WTC11 (cell line): ENCODE results near the gene DGKQ. TPM values are rescaled to one million over a fixed set of nuclear protein-coding genes. Genes with fewer than 3 reads are reported as not detected.

Experiments used
- ATAC-seq: fragments of 200-7000 bp; cut with Tn5 transposase; 2 replicates; pipeline ENCODE4 v1.10.0; 2021; ENCODE audit warnings: mild to moderate bottlenecking, moderate library complexity
- CTCF ChIA-PET: fragments of 300-600 bp; sonication (Branson Sonifier 250); formaldehyde crosslinking; loops from one replicate; lab custom pipeline; 2021; ENCODE audit warnings: antibody characterized with exemption; lab: Charles Lee
- POLR2A ChIA-PET: fragments of 350-600 bp; sonication (Branson Sonifier 250); formaldehyde crosslinking; loops from one replicate; lab custom pipeline; 2021; ENCODE audit warnings: antibody characterized with exemption; lab: Charles Lee
- DNase-seq: peaks from one replicate; pipeline ENCODE4 v3.0.0; 2021; ENCODE audit warnings: low spot score
- H3K27ac Mint-ChIP-seq: 2 replicates; pipeline ENCODE4 v1.8.0; 2021; ENCODE audit warnings: mixed read lengths
- H3K27me3 Mint-ChIP-seq: 2 replicates; pipeline ENCODE4 v1.8.0; 2021; ENCODE audit warnings: low read depth, mild to moderate bottlenecking, moderate library complexity, mixed read lengths
- H3K36me3 Mint-ChIP-seq: 2 replicates; pipeline ENCODE4 v1.8.0; 2021; ENCODE audit warnings: mixed read lengths
- H3K4me1 Mint-ChIP-seq: 2 replicates; pipeline ENCODE4 v1.8.0; 2022; ENCODE audit warnings: mixed read lengths
- H3K4me3 Mint-ChIP-seq: 2 replicates; pipeline ENCODE4 v1.8.0; 2021; ENCODE audit warnings: mild to moderate bottlenecking, moderate library complexity, mixed read lengths
- H3K9me3 Mint-ChIP-seq: 2 replicates; pipeline ENCODE4 v1.8.0; 2021; ENCODE audit warnings: mixed read lengths
- AFF4 ChIP-seq: sonication (generic); formaldehyde crosslinking; IDR thresholded peaks from 2 replicates; pipeline ENCODE4 v1.8.1; 2023; ENCODE audit warnings: mild to moderate bottlenecking, missing genetic modification reagents, borderline replicate concordance
- CTCF ChIP-seq: fragments of 200-600 bp; IDR thresholded peaks from 2 replicates; pipeline ENCODE4 v1.8.0; 2022; ENCODE audit warnings: antibody characterized with exemption
- E2F4 ChIP-seq: sonication (generic); formaldehyde crosslinking; IDR thresholded peaks from 2 replicates; pipeline ENCODE4 v1.8.1; 2022; ENCODE audit warnings: low read depth, mild to moderate bottlenecking, moderate library complexity, missing genetic modification reagents, borderline replicate concordance
- ELF4 ChIP-seq: sonication (generic); formaldehyde crosslinking; IDR thresholded peaks from 2 replicates; pipeline ENCODE4 v1.8.1; 2022; ENCODE audit warnings: low read depth, mild to moderate bottlenecking, moderate library complexity, missing genetic modification reagents
- FOXP4 ChIP-seq: sonication (generic); formaldehyde crosslinking; IDR thresholded peaks from 2 replicates; pipeline ENCODE4 v1.8.0; 2022; ENCODE audit warnings: mild to moderate bottlenecking, missing genetic modification reagents
- KAT7 ChIP-seq: sonication (generic); formaldehyde crosslinking; IDR thresholded peaks from 2 replicates; pipeline ENCODE4 v1.8.1; 2023; ENCODE audit warnings: missing genetic modification reagents, mild to moderate bottlenecking, borderline replicate concordance
- NFE2L1 ChIP-seq: sonication (generic); formaldehyde crosslinking; IDR thresholded peaks from 2 replicates; pipeline ENCODE4 v1.8.1; 2023; ENCODE audit warnings: missing genetic modification reagents
- RORB ChIP-seq: fragments of 250-450 bp; sonication (Bioruptor Pico); IDR thresholded peaks from 2 replicates; pipeline ENCODE4 v1.9.0; 2021; ENCODE audit warnings: mild to moderate bottlenecking
- SMAD3 ChIP-seq: sonication (generic); formaldehyde crosslinking; IDR thresholded peaks from 2 replicates; pipeline ENCODE4 v1.8.0; 2022; ENCODE audit warnings: missing genetic modification reagents, mild to moderate bottlenecking, borderline replicate concordance
- TCF7 ChIP-seq: sonication (generic); formaldehyde crosslinking; IDR thresholded peaks from 2 replicates; pipeline ENCODE4 v1.8.0; 2022; ENCODE audit warnings: mild to moderate bottlenecking, low read depth, missing genetic modification reagents, moderate library complexity
- ZBTB21 ChIP-seq: sonication (generic); formaldehyde crosslinking; IDR thresholded peaks from 2 replicates; pipeline ENCODE4 v1.8.1; 2023; ENCODE audit warnings: mild to moderate bottlenecking, missing genetic modification reagents, borderline replicate concordance
- ZNF121 ChIP-seq: sonication (generic); formaldehyde crosslinking; IDR thresholded peaks from 2 replicates; pipeline ENCODE4 v1.8.0; 2023; ENCODE audit warnings: missing genetic modification reagents
- ZNF263 ChIP-seq: sonication (generic); formaldehyde crosslinking; IDR thresholded peaks from 2 replicates; pipeline ENCODE4 v1.8.1; 2022; ENCODE audit warnings: low read depth, mild to moderate bottlenecking, moderate library complexity, missing genetic modification reagents
- ZSCAN18 ChIP-seq: fragments of 250-450 bp; sonication (Bioruptor Pico); IDR thresholded peaks from 2 replicates; pipeline ENCODE4 v2.1.2; 2022; ENCODE audit warnings: mild to moderate bottlenecking, moderate library complexity
- total RNA-seq: library from RNA; stranded (reverse); gene quantifications from 3 replicates; pipeline ENCODE4 v1.2.3, GENCODE V29; 2021

DGKQ gene
- total RNA-seq, 1 experiment from 2014 or later = 19.3 TPM

- no peak for TF ChIP-seq AFF4 (CRISPR knock-in tag)
These were observed 62.1 kb downstream of the DGKQ start (continued) for GRCh38 chr4:911221-911751.

GRCh38 chr4:910366-911091, 62.8 kb downstream of the DGKQ start:
- DNase-seq = no peak
- ATAC-seq = no peak
- H3K9me3 Mint-ChIP-seq = peaks cover 9% of the 10 kb centered on the region
- no peak overlapping the region for H3K4me3 Mint-ChIP-seq
- no peak overlapping the region for H3K27ac Mint-ChIP-seq
- POLR2A ChIA-PET = no interaction called here
- H3K27me3 Mint-ChIP-seq = no peaks in the 10 kb centered on the region
- no peak for TF ChIP-seq SMAD3 (CRISPR knock-in tag)
- no peak for TF ChIP-seq ZSCAN18 (CRISPR knock-in tag)
- TF ChIP-seq NFE2L1 = no peak
- TF ChIP-seq CTCF = no peak
- TF ChIP-seq KAT7 (CRISPR knock-in tag) = no peak
- TF ChIP-seq TCF7 (CRISPR knock-in tag) = no peak
- TF ChIP-seq ELF4 = no peak
- no peak for TF ChIP-seq ZNF263 (CRISPR knock-in tag)
- TF ChIP-seq E2F4 (CRISPR knock-in tag) = no peak
- TF ChIP-seq RORB (CRISPR knock-in tag) = no peak
- no peak for TF ChIP-seq ZBTB21 (CRISPR knock-in tag)
- TF ChIP-seq ZNF121 = no peak
- no peak for TF ChIP-seq FOXP4 (CRISPR knock-in tag)
- TF ChIP-seq, all 79 proteins: peak for 0
- H3K36me3 Mint-ChIP-seq = peaks cover 19% of the 10 kb centered on the region
- CTCF ChIA-PET = interaction anchor here (0.7 to 0.8 kb wide), 2 partner anchors 16 to 21 kb away, joined by 3 to 6 read pairs; partner anchors contain the start of gene GAK
- H3K4me1 Mint-ChIP-seq = peaks cover 5% of the 10 kb centered on the region
